ENCODE data around the gene GSX2.
A peak's percentile ranks its signal among the peaks of the same experiment; 100 is the strongest.

The GSX2 gene

GRCh38 chr4:54063737-54064316 is 36.1 kb upstream of the GSX2 start:
- H3K9ac ChIP-seq (ENCODE audit: low read length): peak overlapping the region; percentile 97
- H3K9me3 ChIP-seq (ENCODE audit: control insufficient read depth, low read length): no peaks in the 10 kb centered on the region
- peaks cover 19% of the 10 kb centered on the region for H3K4me1 ChIP-seq (ENCODE audit: control insufficient read depth, insufficient read depth, low read length)
- no peaks in the 10 kb centered on the region for H3K36me3 ChIP-seq (ENCODE audit: control insufficient read depth, insufficient read depth, low read length)
- H3K4me3 ChIP-seq (ENCODE audit: low read length): peak overlapping the region; percentile 91
- no peaks in the 10 kb centered on the region for H3K27me3 ChIP-seq (ENCODE audit: control insufficient read depth, insufficient read depth, low read length)

- Histone ChIP-seq H3K4me3 (ENCODE audit: low read length) (peak within 1 kb of the TSS; percentile 91), H3K27me3 (ENCODE audit: control insufficient read depth, insufficient read depth, low read length) (no peaks in the 10 kb centered on the region), H3K36me3 (ENCODE audit: control insufficient read depth, insufficient read depth, low read length) (no peaks in the 10 kb centered on the region), H3K4me1 (ENCODE audit: control insufficient read depth, insufficient read depth, low read length) (peaks cover 19% of the 10 kb centered on the region), H3K9ac (ENCODE audit: low read length) (peak within 1 kb of the TSS; percentile 97), H3K9me3 (ENCODE audit: control insufficient read depth, low read length) (no peaks in the 10 kb centered on the region)
Observed at GRCh38 chr4:54064317-54065111, 35.4 kb upstream of the GSX2 start, which contains the start of gene CHIC2. Gene CHIC2 (minus strand): TSS chr4:54064605. CDS start chr4:54064300, 305 bp downstream.

GRCh38 chr4:54065282-54066087 is 34.5 kb upstream of the GSX2 start:
- H3K9me3 ChIP-seq (ENCODE audit: control insufficient read depth, low read length): no peaks in the 10 kb centered on the region
- no peaks in the 10 kb centered on the region for H3K36me3 ChIP-seq (ENCODE audit: control insufficient read depth, insufficient read depth, low read length)
- H3K27me3 ChIP-seq (ENCODE audit: control insufficient read depth, insufficient read depth, low read length): no peaks in the 10 kb centered on the region
- H3K4me1 ChIP-seq (ENCODE audit: control insufficient read depth, insufficient read depth, low read length): peaks cover 19% of the 10 kb centered on the region
- peak overlapping the region; percentile 69 for H3K9ac ChIP-seq (ENCODE audit: low read length)
- H3K4me3 ChIP-seq (ENCODE audit: low read length): peak overlapping the region; percentile 20

- Histone ChIP-seq H3K9ac (ENCODE audit: low read length) (no peak overlapping the region), H3K9me3 (ENCODE audit: control insufficient read depth, low read length) (no peaks in the 10 kb centered on the region), H3K27me3 (ENCODE audit: control insufficient read depth, insufficient read depth, low read length) (no peaks in the 10 kb centered on the region), H3K4me1 (ENCODE audit: control insufficient read depth, insufficient read depth, low read length) (peaks cover 19% of the 10 kb centered on the region), H3K4me3 (ENCODE audit: low read length) (no peak overlapping the region), H3K36me3 (ENCODE audit: control insufficient read depth, insufficient read depth, low read length) (no peaks in the 10 kb centered on the region)
Observed at GRCh38 chr4:54066088-54066415, 33.9 kb upstream of the GSX2 start.

DNA sequence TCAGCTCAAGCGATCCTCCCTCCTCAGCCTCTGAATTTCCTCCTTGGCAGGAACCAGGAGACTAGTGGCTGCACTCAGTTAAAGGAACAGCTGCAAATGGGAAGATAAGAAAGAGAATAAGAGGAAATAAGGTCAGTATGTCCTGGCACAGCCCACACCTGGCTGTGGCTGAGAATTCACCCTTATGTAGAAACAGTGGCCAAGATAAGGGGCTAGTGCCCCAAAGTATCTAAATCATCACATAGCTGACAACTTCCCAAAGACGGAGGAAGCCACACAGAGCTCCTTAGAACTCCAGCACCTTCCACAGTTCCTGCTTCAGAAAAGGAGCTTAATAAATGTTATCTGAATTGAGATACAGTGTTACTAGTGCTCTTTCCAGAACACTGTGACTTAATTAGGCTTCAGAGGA is 33.2 kb upstream of the GSX2 start:
- H3K27me3 ChIP-seq (ENCODE audit: control insufficient read depth, insufficient read depth, low read length): no peaks in the 10 kb centered on the region
- peak overlapping the region; percentile 3 for H3K9ac ChIP-seq (ENCODE audit: low read length)
- H3K4me3 ChIP-seq (ENCODE audit: low read length): no peak overlapping the region
- peaks cover 19% of the 10 kb centered on the region for H3K4me1 ChIP-seq (ENCODE audit: control insufficient read depth, insufficient read depth, low read length)
- H3K9me3 ChIP-seq (ENCODE audit: control insufficient read depth, low read length): no peaks in the 10 kb centered on the region
- no peaks in the 10 kb centered on the region for H3K36me3 ChIP-seq (ENCODE audit: control insufficient read depth, insufficient read depth, low read length)

GRCh38 chr4:54067166-54067565 is 32.8 kb upstream of the GSX2 start:
- no peak overlapping the region for H3K4me3 ChIP-seq (ENCODE audit: low read length)
- H3K4me1 ChIP-seq (ENCODE audit: control insufficient read depth, insufficient read depth, low read length): peaks cover 19% of the 10 kb centered on the region
- H3K9ac ChIP-seq (ENCODE audit: low read length): peak overlapping the region; percentile 3
- H3K27me3 ChIP-seq (ENCODE audit: control insufficient read depth, insufficient read depth, low read length): no peaks in the 10 kb centered on the region
- no peaks in the 10 kb centered on the region for H3K9me3 ChIP-seq (ENCODE audit: control insufficient read depth, low read length)
- no peaks in the 10 kb centered on the region for H3K36me3 ChIP-seq (ENCODE audit: control insufficient read depth, insufficient read depth, low read length)

DNA sequence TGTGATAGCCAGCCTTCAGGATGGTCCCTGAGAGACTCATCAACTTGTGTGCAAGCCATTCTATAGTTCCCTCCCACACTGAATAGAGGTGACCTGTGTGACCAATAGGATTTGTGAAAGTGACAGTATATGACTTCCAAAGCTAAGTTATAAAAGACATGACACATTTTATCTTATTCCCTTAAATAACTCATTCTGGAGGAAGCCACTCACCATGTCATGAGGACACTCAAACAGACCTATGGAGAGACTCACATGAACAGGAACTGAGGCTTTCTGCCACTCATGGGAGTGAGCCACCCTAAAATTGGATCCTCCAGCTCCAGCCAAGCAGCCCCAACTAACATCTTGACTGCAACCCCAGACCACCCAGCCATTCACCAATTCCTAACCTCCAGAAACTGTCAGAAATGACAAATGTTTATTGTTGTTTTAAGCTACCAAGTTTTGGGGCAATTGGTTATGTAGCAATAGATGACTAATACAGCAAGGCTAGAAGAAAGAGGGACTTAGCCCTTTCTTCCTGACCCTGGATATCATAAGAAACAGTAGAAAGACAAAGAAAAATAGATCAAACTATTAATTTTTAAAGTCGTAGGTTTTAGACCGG is 26.6 kb upstream of the GSX2 start:
- no peaks in the 10 kb centered on the region for H3K9me3 ChIP-seq (ENCODE audit: control insufficient read depth, low read length)
- H3K27me3 ChIP-seq (ENCODE audit: control insufficient read depth, insufficient read depth, low read length): no peaks in the 10 kb centered on the region
- H3K36me3 ChIP-seq (ENCODE audit: control insufficient read depth, insufficient read depth, low read length): no peaks in the 10 kb centered on the region
- no peaks in the 10 kb centered on the region for H3K4me1 ChIP-seq (ENCODE audit: control insufficient read depth, insufficient read depth, low read length)
- no peak overlapping the region for H3K9ac ChIP-seq (ENCODE audit: low read length)
- no peak overlapping the region for H3K4me3 ChIP-seq (ENCODE audit: low read length)

- Histone ChIP-seq H3K36me3 (ENCODE audit: control insufficient read depth, insufficient read depth, low read length) (no peaks in the 10 kb centered on the region), H3K9me3 (ENCODE audit: control insufficient read depth, low read length) (no peaks in the 10 kb centered on the region), H3K4me3 (ENCODE audit: low read length) (no peak overlapping the region), H3K4me1 (ENCODE audit: control insufficient read depth, insufficient read depth, low read length) (no peaks in the 10 kb centered on the region), H3K27me3 (ENCODE audit: control insufficient read depth, insufficient read depth, low read length) (no peaks in the 10 kb centered on the region), H3K9ac (ENCODE audit: low read length) (no peak overlapping the region)
Observed at GRCh38 chr4:54074381-54074780, 25.6 kb upstream of the GSX2 start.

DNA sequence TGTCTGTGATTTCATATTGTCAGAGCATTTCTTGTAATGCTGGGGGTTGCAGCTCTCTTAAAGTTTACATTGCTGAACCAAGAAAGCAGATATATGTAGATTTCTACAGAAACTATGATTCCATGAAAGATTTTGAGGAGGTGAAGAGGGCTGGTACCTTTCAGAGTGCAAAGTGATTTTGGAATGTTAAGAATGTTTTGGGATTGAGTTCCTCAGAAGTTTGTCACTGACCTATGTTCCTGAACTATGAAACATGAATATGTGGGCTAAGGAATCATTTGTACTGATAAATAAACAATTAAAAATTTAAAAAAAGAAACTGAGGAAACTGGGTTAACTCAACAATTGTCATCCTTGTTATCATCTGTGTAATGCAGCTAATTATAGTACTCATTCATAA is 23.3 kb upstream of the GSX2 start:
- no peaks in the 10 kb centered on the region for H3K4me1 ChIP-seq (ENCODE audit: control insufficient read depth, insufficient read depth, low read length)

DNA sequence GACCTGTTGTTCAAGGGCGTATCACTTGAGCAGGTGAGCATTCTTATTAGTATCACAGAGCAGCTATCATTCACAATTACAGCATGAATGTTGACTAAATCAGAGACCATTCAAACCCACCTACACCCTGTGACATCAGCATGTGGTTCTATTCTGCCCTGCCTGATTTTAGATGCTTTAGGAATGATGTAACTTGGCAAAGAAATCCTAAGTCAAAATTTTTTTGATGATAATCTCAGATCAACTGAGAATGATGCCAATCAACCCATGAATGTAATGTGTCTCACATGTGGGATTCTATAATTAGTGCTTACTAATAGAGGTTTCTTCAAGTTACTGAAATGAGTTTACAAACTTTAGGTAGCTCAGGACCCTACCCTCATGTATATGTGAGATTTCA is 22.2 kb upstream of the GSX2 start:
- H3K36me3 ChIP-seq (ENCODE audit: control insufficient read depth, insufficient read depth, low read length): no peaks in the 10 kb centered on the region
- no peaks in the 10 kb centered on the region for H3K4me1 ChIP-seq (ENCODE audit: control insufficient read depth, insufficient read depth, low read length)
- no peak overlapping the region for H3K4me3 ChIP-seq (ENCODE audit: low read length)
- no peaks in the 10 kb centered on the region for H3K27me3 ChIP-seq (ENCODE audit: control insufficient read depth, insufficient read depth, low read length)
- H3K9ac ChIP-seq (ENCODE audit: low read length): no peak overlapping the region
- no peaks in the 10 kb centered on the region for H3K9me3 ChIP-seq (ENCODE audit: control insufficient read depth, low read length)

More for the DNA sequence above, 23.3 kb upstream of the GSX2 start:
- no peaks in the 10 kb centered on the region for H3K27me3 ChIP-seq (ENCODE audit: control insufficient read depth, insufficient read depth, low read length)
- H3K9ac ChIP-seq (ENCODE audit: low read length): no peak overlapping the region
- H3K36me3 ChIP-seq (ENCODE audit: control insufficient read depth, insufficient read depth, low read length): no peaks in the 10 kb centered on the region
- H3K4me3 ChIP-seq (ENCODE audit: low read length): no peak overlapping the region
- no peaks in the 10 kb centered on the region for H3K9me3 ChIP-seq (ENCODE audit: control insufficient read depth, low read length)

- Histone ChIP-seq H3K4me3 (ENCODE audit: low read length) (no peak overlapping the region), H3K36me3 (ENCODE audit: control insufficient read depth, insufficient read depth, low read length) (no peaks in the 10 kb centered on the region), H3K9me3 (ENCODE audit: control insufficient read depth, low read length) (no peaks in the 10 kb centered on the region), H3K4me1 (ENCODE audit: control insufficient read depth, insufficient read depth, low read length) (no peaks in the 10 kb centered on the region), H3K27me3 (ENCODE audit: control insufficient read depth, insufficient read depth, low read length) (no peaks in the 10 kb centered on the region), H3K9ac (ENCODE audit: low read length) (no peak overlapping the region)
Observed at GRCh38 chr4:54082168-54082567, 17.8 kb upstream of the GSX2 start.

DNA sequence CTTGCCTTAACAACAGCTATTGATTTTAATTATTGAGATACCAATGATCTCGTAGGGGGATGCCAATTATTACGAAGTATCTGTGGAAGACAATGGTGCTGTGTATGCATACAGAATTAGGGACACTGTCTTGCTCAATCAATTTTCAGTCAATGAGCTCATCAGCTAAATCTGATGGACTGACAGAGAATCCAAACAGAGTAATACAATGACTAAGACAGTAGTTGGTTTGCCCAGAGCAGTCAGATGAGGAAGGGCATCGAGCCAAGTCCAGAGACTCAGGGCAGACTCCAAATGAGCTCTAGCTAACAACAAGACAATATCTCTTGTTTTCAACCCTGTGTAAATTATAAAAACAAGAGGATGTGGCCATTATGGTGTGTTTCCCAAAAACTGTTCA is 14.7 kb upstream of the GSX2 start:
- Histone ChIP-seq H3K9ac (ENCODE audit: low read length) (no peak overlapping the region), H3K4me3 (ENCODE audit: low read length) (no peak overlapping the region), H3K36me3 (ENCODE audit: control insufficient read depth, insufficient read depth, low read length) (no peaks in the 10 kb centered on the region), H3K27me3 (ENCODE audit: control insufficient read depth, insufficient read depth, low read length) (peaks cover 4% of the 10 kb centered on the region), H3K9me3 (ENCODE audit: control insufficient read depth, low read length) (no peaks in the 10 kb centered on the region), H3K4me1 (ENCODE audit: control insufficient read depth, insufficient read depth, low read length) (no peaks in the 10 kb centered on the region)
